Astrocyte (in vitro differentiated cells and primary cell): ENCODE data around the gene SAPCD2. TPM values are rescaled to one million over a fixed set of nuclear protein-coding genes. Genes with fewer than 3 reads are reported as not detected.

Experiments
- DNase-seq: peaks from one replicate; pipeline ENCODE4 v3.0.0-alpha.2; 2010; ENCODE audit warnings: low read depth
- FAIRE-seq: peaks from 2 replicates; lab custom pipeline; 2011; peaks lifted over from hg19 to GRCh38; lab: Jason Lieb, UNC
- H2AFZ ChIP-seq: 2 replicates; pipeline ENCODE4 v1.6.0; 2012; ENCODE audit warnings: low read depth, low read length, inconsistent platforms
- H3K27ac ChIP-seq: 2 replicates; pipeline ENCODE4 v1.5.1; 2011; ENCODE audit warnings: low read depth, low read length, inconsistent platforms
- H3K27me3 ChIP-seq: 2 replicates; pipeline ENCODE4 v1.6.0; 2011; ENCODE audit warnings: low read length, inconsistent platforms; ENCODE audit not compliant: insufficient read depth
- H3K36me3 ChIP-seq: 2 replicates; pipeline ENCODE4 v1.5.1; 2011; ENCODE audit warnings: low read length, inconsistent platforms; ENCODE audit not compliant: insufficient read depth
- H3K4me1 ChIP-seq: 2 replicates; pipeline ENCODE4 v1.5.1; 2011; ENCODE audit warnings: low read length, inconsistent platforms; ENCODE audit not compliant: insufficient read depth
- H3K4me2 ChIP-seq: 2 replicates; pipeline ENCODE4 v1.6.0; 2012; ENCODE audit warnings: low read length, inconsistent platforms
- H3K4me3 ChIP-seq: 2 replicates; pipeline ENCODE4 v1.5.1; 2011; ENCODE audit warnings: low read depth, mild to moderate bottlenecking, low read length, inconsistent platforms; ENCODE audit not compliant: insufficient read depth
- H3K79me2 ChIP-seq: 2 replicates; pipeline ENCODE4 v1.6.0; 2012; ENCODE audit warnings: mild to moderate bottlenecking, low read length, inconsistent platforms; ENCODE audit not compliant: insufficient read depth
- H3K9ac ChIP-seq: 2 replicates; pipeline ENCODE4 v1.6.0; 2012; ENCODE audit warnings: mild to moderate bottlenecking, low read length, inconsistent platforms
- H3K9me3 ChIP-seq: 2 replicates; pipeline ENCODE4 v1.5.1; 2012; ENCODE audit warnings: low read depth, mild to moderate bottlenecking, low read length, inconsistent platforms; ENCODE audit not compliant: insufficient read depth
- H4K20me1 ChIP-seq: 2 replicates; pipeline ENCODE4 v1.6.0; 2012; ENCODE audit warnings: low read length, inconsistent platforms; ENCODE audit not compliant: insufficient read depth
- H3K27ac Mint-ChIP-seq: one replicate; pipeline ENCODE4 v1.8.0; 2021; ENCODE audit warnings: mild to moderate bottlenecking, mixed read lengths; ENCODE audit not compliant: unreplicated experiment
- H3K27me3 Mint-ChIP-seq: one replicate; pipeline ENCODE4 v1.8.0; 2021; ENCODE audit warnings: low read depth, mixed read lengths; ENCODE audit not compliant: unreplicated experiment
- H3K36me3 Mint-ChIP-seq: one replicate; pipeline ENCODE4 v1.8.0; 2021; ENCODE audit warnings: low read depth, mixed read lengths; ENCODE audit not compliant: unreplicated experiment
- H3K4me1 Mint-ChIP-seq: one replicate; pipeline ENCODE4 v1.8.0; 2021; ENCODE audit warnings: low read depth, mixed read lengths; ENCODE audit not compliant: unreplicated experiment
- H3K4me3 Mint-ChIP-seq: one replicate; pipeline ENCODE4 v1.8.0; 2021; ENCODE audit warnings: mild to moderate bottlenecking, moderate library complexity, mixed read lengths; ENCODE audit not compliant: unreplicated experiment
- H3K9me3 Mint-ChIP-seq: one replicate; pipeline ENCODE4 v1.8.0; 2021; ENCODE audit warnings: mild to moderate bottlenecking, mixed read lengths; ENCODE audit not compliant: unreplicated experiment
- CTCF ChIP-seq: IDR thresholded peaks from 2 replicates; pipeline ENCODE4 v1.5.1; 2011; ENCODE audit warnings: low read depth, mild to moderate bottlenecking, inconsistent platforms, low read length, moderate library complexity; ENCODE audit not compliant: insufficient read depth
- EZH2 ChIP-seq: IDR thresholded peaks from 2 replicates; pipeline ENCODE4 v1.6.1; 2012; ENCODE audit warnings: mild to moderate bottlenecking, low read length, inconsistent platforms; ENCODE audit not compliant: insufficient read depth
- total RNA-seq: library from RNA; stranded (reverse); gene quantifications from 2 replicates; pipeline ENCODE4 v1.2.1, GENCODE V29; 2021

SAPCD2 gene
- total RNA-seq, 1 donor from 2014 or later: 0.43 TPM

DNA sequence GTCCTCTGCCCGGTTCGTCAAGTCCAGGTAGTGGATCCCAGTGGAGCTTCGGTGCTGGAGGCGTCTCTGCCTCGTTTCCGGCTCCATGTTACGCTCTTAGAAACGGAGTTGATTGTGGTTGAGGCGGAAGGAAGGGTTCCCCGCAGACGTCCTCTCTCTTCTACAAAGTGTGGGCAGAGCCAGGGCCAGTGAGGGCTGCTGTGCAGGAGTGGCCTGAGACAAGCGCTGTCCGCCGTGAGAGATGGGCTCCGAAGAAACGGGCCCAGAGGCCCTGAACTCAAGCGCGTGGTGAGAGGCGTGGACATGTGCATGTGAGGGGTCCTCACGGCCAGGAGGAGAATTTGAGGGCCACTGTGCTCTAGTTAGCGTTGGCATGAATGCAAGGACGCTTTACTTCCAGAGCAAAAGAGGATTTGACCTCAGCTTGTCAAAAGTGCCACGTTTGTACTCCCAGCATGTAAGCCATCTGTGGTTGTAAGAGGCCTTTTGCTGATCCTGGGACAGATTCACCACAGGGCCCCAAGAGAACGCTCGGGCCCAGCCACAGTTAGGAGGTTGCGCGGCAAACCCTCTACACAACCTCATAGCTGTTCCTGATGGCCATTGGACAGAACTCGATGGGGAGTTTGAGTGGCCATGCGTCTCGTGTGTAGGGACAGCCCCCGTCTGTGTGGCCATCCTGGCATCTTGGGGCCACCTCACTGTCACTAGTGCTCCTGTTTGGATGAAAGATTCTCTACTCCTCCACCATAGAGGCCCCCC lies 26.6 kb upstream of the SAPCD2 start:
- TF ChIP-seq EZH2: no peak
- TF ChIP-seq CTCF: no peak
- Histone ChIP-seq H3K27me3 (no peaks in the 10 kb centered on the region), H3K36me3 (peaks cover 20% of the 10 kb centered on the region), H3K4me2 (no peak overlapping the region), H3K4me3 (no peak overlapping the region), H3K9ac (no peak overlapping the region), H4K20me1 (peaks cover 6% of the 10 kb centered on the region), H3K27ac (no peak overlapping the region), H3K4me1 (no peaks in the 10 kb centered on the region), H3K9me3 (peaks cover 4% of the 10 kb centered on the region), H3K79me2 (no peaks in the 10 kb centered on the region), H2AFZ (no peak overlapping the region)
- no peak for DNase-seq
- Mint-ChIP-seq H3K27me3 (no peaks in the 10 kb centered on the region), H3K4me3 (no peak overlapping the region), H3K9me3 (no peaks in the 10 kb centered on the region), H3K27ac (no peak overlapping the region), H3K36me3 (peaks cover 17% of the 10 kb centered on the region), H3K4me1 (no peaks in the 10 kb centered on the region)
- no peak for FAIRE-seq

GRCh38 chr9:137095664-137096517 lies 25.5 kb upstream of the SAPCD2 start:
- no peak overlapping the region for H3K4me3 Mint-ChIP-seq
- Histone ChIP-seq H3K4me1 (no peaks in the 10 kb centered on the region), H4K20me1 (peaks cover 10% of the 10 kb centered on the region), H3K79me2 (no peaks in the 10 kb centered on the region), H2AFZ (no peak overlapping the region), H3K4me2 (no peak overlapping the region), H3K9me3 (no peaks in the 10 kb centered on the region), H3K27me3 (no peaks in the 10 kb centered on the region), H3K9ac (no peak overlapping the region), H3K27ac (no peak overlapping the region), H3K4me3 (no peak overlapping the region), H3K36me3 (peaks cover 10% of the 10 kb centered on the region)
- peaks cover 18% of the 10 kb centered on the region for H3K36me3 Mint-ChIP-seq
- TF ChIP-seq EZH2: no peak
- no peak for TF ChIP-seq CTCF
- no peaks in the 10 kb centered on the region for H3K27me3 Mint-ChIP-seq
- H3K4me1 Mint-ChIP-seq: no peaks in the 10 kb centered on the region
- no peak overlapping the region for H3K27ac Mint-ChIP-seq
- no peak for FAIRE-seq
- DNase-seq: no peak
- no peaks in the 10 kb centered on the region for H3K9me3 Mint-ChIP-seq
